Aorta (tissue), 5 donors: ENCODE results near the gene VAV3. TPM values are rescaled to one million over a fixed set of nuclear protein-coding genes. Genes with fewer than 3 reads are reported as not detected.

ENCODE experiments used
- ATAC-seq: fragments of 200-7000 bp; cut with Tn5 transposase; one replicate; pipeline ENCODE4 v1.9.1; 2022; ENCODE audit warnings: moderate library complexity; ENCODE audit not compliant: low FRiP score
- DNase-seq, 2 donors: peaks; one replicate each; pipeline ENCODE4 v3.0.0-alpha.2; 2020
- H3K27ac ChIP-seq, 2 donors: one replicate each; pipeline ENCODE4 v1.5.1; 2013; ENCODE audit warnings: low read length in 2 of 2, mild to moderate bottlenecking in 2 of 2, moderate library complexity in 2 of 2, control low read depth in 1 of 2, inconsistent platforms in 1 of 2, low read depth in 1 of 2
- H3K27me3 ChIP-seq, 2 donors: one replicate each; pipeline ENCODE4 v1.6.1; 2013; ENCODE audit warnings: control low read depth in 1 of 2, low read length in 1 of 2, mild to moderate bottlenecking in 1 of 2, moderate library complexity in 1 of 2; ENCODE audit not compliant: insufficient read depth in 2 of 2, control insufficient read depth in 1 of 2
- H3K36me3 ChIP-seq, 2 donors: one replicate each; pipeline ENCODE4 v1.6.1; 2013; ENCODE audit warnings: control low read depth in 1 of 2, low read length in 1 of 2, mild to moderate bottlenecking in 1 of 2; ENCODE audit not compliant: insufficient read depth in 2 of 2, control insufficient read depth in 1 of 2
- H3K4me1 ChIP-seq, 2 donors: one replicate each; pipeline ENCODE4 v1.6.1; 2013; ENCODE audit warnings: low read length in 2 of 2, control low read depth in 1 of 2, mild to moderate bottlenecking in 1 of 2, moderate library complexity in 1 of 2; ENCODE audit not compliant: insufficient read depth in 2 of 2, control insufficient read depth in 1 of 2
- H3K4me3 ChIP-seq, 2 donors: one replicate each; pipeline ENCODE4 v1.5.1; 2013; ENCODE audit warnings: low read length in 2 of 2, control low read depth in 1 of 2, mild to moderate bottlenecking in 1 of 2
- H3K9me3 ChIP-seq: one replicate; pipeline ENCODE4 v1.6.1; 2013; ENCODE audit warnings: mild to moderate bottlenecking, low read length; ENCODE audit not compliant: control insufficient read depth
- WGBS, 2 donors: extraction: QIAGEN DNeasy Blood & Tissue Kit; methylation state at CpG; one replicate each; pipeline ENCODE4 v1.1.7; 2013; 5-methylcytosine and 5-hydroxymethylcytosine counted together
- intact Hi-C, 2 donors: fragments of 100-400 bp; cut with DNase I; formaldehyde crosslinking; loops; one replicate each; pipeline versions ENCODE4 v1.14.2 to v1.15.0; 2022
- microRNA-seq, 2 donors: library from miRNA; unstranded; fragments of <30 nt; microRNA quantifications; one replicate each; pipeline ENCODE4 v1.2.0, GENCODE V29; 2020
- polyA plus RNA-seq, 2 donors: library from polyadenylated mRNA; stranded (reverse); fragments of 200-250 nt; gene quantifications; one replicate each; pipeline ENCODE4 v1.2.3, GENCODE V29; 2013
- total RNA-seq, 2 donors: library from RNA; stranded (reverse); fragmentation: NEBNext Ultra II Directional; extraction: Animal tissue kit (Norgen Biotek cat#: 25700); gene quantifications; one replicate each; pipeline ENCODE4 v1.2.1, GENCODE V29; 2021
- donor health status: healthy with polysubstance abuse.
- donor health status: Bipolar disorder and iron deficiency.
- donor health status: DM: no; HTN: no; CAD: no.
- donor health status: DM: no; HTN: no; CAD: no.
- donor health status: DM: yes; HTN: yes; CAD: no.

The VAV3 gene
- total and polyA plus RNA-seq, 4 donors: 0.33 to 8.8 (median 4.7) TPM

- H3K36me3 ChIP-seq: no peaks in the 10 kb centered on the region
- intact Hi-C loops: no loop called here
- no peaks in the 10 kb centered on the region for H3K9me3 ChIP-seq
- no peak overlapping the region for H3K4me3 ChIP-seq
- no peaks in the 10 kb centered on the region for H3K27me3 ChIP-seq
- no peak overlapping the region for H3K27ac ChIP-seq
- H3K4me1 ChIP-seq: no peaks in the 10 kb centered on the region
- 97 to 100% methylated on average over 1 of the region's 1 CpG for WGBS, 2 donors
- no peak for ATAC-seq
- DNase-seq: no peak
Measured at GRCh38 chr1:107525145-107525544, 439.8 kb downstream of the VAV3 start.

GRCh38 chr1:107524301-107524700 is 440.7 kb downstream of the VAV3 start:
- intact Hi-C loops: no loop called here
- Histone ChIP-seq H3K36me3 (no peaks in the 10 kb centered on the region), H3K4me3 (no peak overlapping the region), H3K27ac (no peak overlapping the region), H3K4me1 (no peaks in the 10 kb centered on the region), H3K27me3 (no peaks in the 10 kb centered on the region), H3K9me3 (no peaks in the 10 kb centered on the region)
- WGBS, 2 donors: 67 to 91% methylated on average over 2 of the region's 2 CpGs
- DNase-seq: no peak
- ATAC-seq: no peak

- Histone ChIP-seq H3K9me3 (no peaks in the 10 kb centered on the region), H3K27me3 (no peaks in the 10 kb centered on the region), H3K4me1 (no peaks in the 10 kb centered on the region), H3K4me3 (no peak overlapping the region), H3K27ac (no peak overlapping the region), H3K36me3 (no peaks in the 10 kb centered on the region)
- no peak for ATAC-seq
- intact Hi-C loops: no loop called here
- 28 to 31% methylated on average over 4 of the region's 4 CpGs for WGBS, 2 donors
- no peak for DNase-seq
Measured at GRCh38 chr1:107523736-107524135, 441.2 kb downstream of the VAV3 start.

GRCh38 chr1:107523061-107523460 is 441.9 kb downstream of the VAV3 start:
- Histone ChIP-seq H3K27me3 (no peaks in the 10 kb centered on the region), H3K4me3 (no peak overlapping the region), H3K36me3 (no peaks in the 10 kb centered on the region), H3K4me1 (no peaks in the 10 kb centered on the region), H3K27ac (no peak overlapping the region), H3K9me3 (no peaks in the 10 kb centered on the region)
- intact Hi-C loops: no loop called here
- ATAC-seq: no peak
- no peak for DNase-seq
- 63 to 65% methylated on average over 4 of the region's 4 CpGs for WGBS, 2 donors

Small RNAs within 50 kb of the gene (microRNA-seq; reads per million reads assigned to microRNA genes)
- gene MIR7852: 0 reads per million in 2 donors

Other genes starting within 250 kb of the VAV3 start
- gene SLC25A24, start 235.2 kb upstream of the VAV3 start, total RNA-seq: 10 to 100 TPM; 26.5 to 28.1 TPM
- gene SLC25A24, start 235.2 kb upstream of the VAV3 start, polyA plus RNA-seq: 10 to 100 TPM; 15.0 to 19.3 TPM